Right atrium auricular region (tissue), 2 donors: Measurements from ENCODE around the gene ZNF548. TPM values are rescaled to one million over a fixed set of nuclear protein-coding genes. Genes with fewer than 3 reads are reported as not detected.

Experiments used
- DNase-seq: peaks from one replicate; pipeline ENCODE4 v3.0.0-alpha.2; 2019; ENCODE audit warnings: low spot score
- H3K27ac ChIP-seq, 2 donors: fragments of 200-600 bp; sonication (generic); 1 replicate in 1 of 2; 2 replicates in 1 of 2; pipeline ENCODE4 v1.5.1; 2016 to 2019
- H3K27me3 ChIP-seq, 2 donors: fragments of 200-600 bp; sonication (generic); one replicate each; pipeline versions ENCODE4 v1.5.1 to v1.6.0; 2017 to 2019
- H3K36me3 ChIP-seq: fragments of 200-600 bp; sonication (generic); one replicate; pipeline ENCODE4 v1.5.1; 2016
- H3K4me1 ChIP-seq, 2 donors: fragments of 200-600 bp; sonication (generic); one replicate each; pipeline versions ENCODE4 v1.5.1 to v1.6.0; 2017 to 2019
- H3K4me3 ChIP-seq, 2 donors: fragments of 200-600 bp; sonication (generic); 1 replicate in 1 of 2; 2 replicates in 1 of 2; pipeline ENCODE4 v1.5.1; 2017 to 2019; ENCODE audit warnings: mild to moderate bottlenecking in 1 of 2, moderate library complexity in 1 of 2
- H3K9me3 ChIP-seq, 2 donors: fragments of 200-600 bp; sonication (generic); one replicate each; pipeline ENCODE4 v1.5.1; 2019
- total RNA-seq, 2 donors: library from RNA; depleted of rRNA; stranded (reverse); fragments of >200 nt; gene quantifications; one replicate each; pipeline ENCODE4 v1.1.0, GENCODE V29; 2016
- TF ChIP-seq, protein P1 (sequence below), 2 donors: fragments of 200-600 bp; sonication (generic); IDR thresholded peaks; one replicate each; pipeline ENCODE4 v1.5.1; 2019; ENCODE audit warnings: antibody characterized with exemption in 2 of 2

ZNF548 gene
- 10 to 100 TPM; 11.1 to 18.3 TPM for total RNA-seq

DNA sequence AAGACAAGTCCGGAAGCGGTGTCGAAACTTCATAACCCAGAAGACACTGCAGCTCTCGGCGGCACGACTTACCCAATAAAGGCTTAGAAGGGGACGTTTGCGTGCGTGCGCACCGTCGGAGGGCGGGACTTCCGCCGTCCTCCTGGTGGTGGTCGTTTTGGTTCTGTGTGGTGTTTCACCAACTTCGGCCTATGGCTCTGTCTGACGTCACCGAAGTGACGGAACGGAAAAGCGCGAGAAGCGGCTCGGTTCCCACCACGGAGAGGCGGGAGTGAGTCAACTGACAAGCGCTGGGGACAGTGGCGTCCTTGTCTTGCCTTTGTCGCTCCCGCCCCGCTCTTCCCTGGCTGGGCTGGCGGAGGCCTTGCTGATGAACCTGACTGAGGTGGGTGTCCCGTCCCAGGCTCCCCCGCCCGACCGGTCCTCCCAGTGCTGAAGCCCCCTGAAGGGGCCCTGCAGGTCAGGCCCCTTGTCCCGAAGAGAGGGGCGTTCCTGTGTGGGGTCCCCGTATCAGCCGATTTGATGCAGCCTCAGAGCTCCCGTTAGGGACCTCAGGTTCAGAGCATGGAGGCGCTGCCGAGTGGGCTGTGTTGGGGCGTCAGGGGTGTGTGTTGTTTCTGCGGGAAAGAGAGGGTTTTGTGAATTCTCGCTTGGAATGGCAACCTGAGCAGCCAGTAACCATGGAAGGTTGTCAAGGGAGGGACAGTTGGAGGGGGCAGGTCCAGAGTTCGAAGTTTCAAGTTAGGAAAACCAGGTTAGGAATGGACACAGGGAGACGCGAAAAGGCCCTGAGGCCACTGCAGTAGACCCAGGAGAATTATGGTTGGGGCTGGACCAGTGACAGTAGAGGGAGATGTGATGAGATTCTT is at the start of gene ZNF548:
Gene ZNF548, plus strand, starts transcription at position 125 of the 869 bp plus-strand sequence. Its CDS starts 246 bp downstream, at position 371.
- Histone ChIP-seq H3K9me3 (no peaks in the 10 kb centered on the region), H3K27ac (peak within 1 kb of the TSS; percentile 92 to 96), H3K36me3 (peaks cover 12% of the 10 kb centered on the region), H3K4me1 (peaks cover 0 to 18% of the 10 kb centered on the region in 2 donors), H3K27me3 (no peaks in the 10 kb centered on the region), H3K4me3 (peak within 1 kb of the TSS; percentile 82 to 92)
- TF ChIP-seq, protein P1, sequence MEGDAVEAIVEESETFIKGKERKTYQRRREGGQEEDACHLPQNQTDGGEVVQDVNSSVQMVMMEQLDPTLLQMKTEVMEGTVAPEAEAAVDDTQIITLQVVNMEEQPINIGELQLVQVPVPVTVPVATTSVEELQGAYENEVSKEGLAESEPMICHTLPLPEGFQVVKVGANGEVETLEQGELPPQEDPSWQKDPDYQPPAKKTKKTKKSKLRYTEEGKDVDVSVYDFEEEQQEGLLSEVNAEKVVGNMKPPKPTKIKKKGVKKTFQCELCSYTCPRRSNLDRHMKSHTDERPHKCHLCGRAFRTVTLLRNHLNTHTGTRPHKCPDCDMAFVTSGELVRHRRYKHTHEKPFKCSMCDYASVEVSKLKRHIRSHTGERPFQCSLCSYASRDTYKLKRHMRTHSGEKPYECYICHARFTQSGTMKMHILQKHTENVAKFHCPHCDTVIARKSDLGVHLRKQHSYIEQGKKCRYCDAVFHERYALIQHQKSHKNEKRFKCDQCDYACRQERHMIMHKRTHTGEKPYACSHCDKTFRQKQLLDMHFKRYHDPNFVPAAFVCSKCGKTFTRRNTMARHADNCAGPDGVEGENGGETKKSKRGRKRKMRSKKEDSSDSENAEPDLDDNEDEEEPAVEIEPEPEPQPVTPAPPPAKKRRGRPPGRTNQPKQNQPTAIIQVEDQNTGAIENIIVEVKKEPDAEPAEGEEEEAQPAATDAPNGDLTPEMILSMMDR (IDR thresholded peaks at IDR 0.05) = peak in 1 of 2 donors; percentile 29
- peak; percentile 99 for DNase-seq

DNA sequence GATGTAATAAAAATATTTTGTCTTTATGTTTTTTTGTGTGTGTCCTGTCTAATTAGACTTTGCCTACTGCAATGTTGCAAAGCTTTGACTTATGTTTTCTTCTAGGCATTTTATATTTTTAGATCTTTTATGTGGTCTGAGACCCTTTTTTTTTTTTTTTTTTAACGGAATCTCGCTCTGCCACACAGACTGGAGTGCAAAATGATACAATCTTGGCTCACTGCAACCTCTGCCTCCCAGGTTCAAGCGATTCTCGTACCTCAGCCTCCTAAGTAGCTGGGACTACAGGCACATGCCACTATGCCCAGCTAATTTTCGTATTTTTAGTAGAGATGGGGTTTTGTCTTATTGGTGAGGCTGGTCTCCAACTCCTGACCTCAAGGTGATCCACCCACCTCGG is 47.1 kb upstream of the ZNF548 start:
- no peak overlapping the region for H3K4me3 ChIP-seq
- no peaks in the 10 kb centered on the region for H3K27me3 ChIP-seq
- H3K9me3 ChIP-seq = no peaks in the 10 kb centered on the region
- H3K36me3 ChIP-seq = no peaks in the 10 kb centered on the region
- no peak for DNase-seq
- no peak overlapping the region for H3K27ac ChIP-seq
- TF ChIP-seq, protein P1 (IDR thresholded peaks at IDR 0.05) = no peak
- peaks cover 0 to 14% of the 10 kb centered on the region in 2 donors for H3K4me1 ChIP-seq

DNA sequence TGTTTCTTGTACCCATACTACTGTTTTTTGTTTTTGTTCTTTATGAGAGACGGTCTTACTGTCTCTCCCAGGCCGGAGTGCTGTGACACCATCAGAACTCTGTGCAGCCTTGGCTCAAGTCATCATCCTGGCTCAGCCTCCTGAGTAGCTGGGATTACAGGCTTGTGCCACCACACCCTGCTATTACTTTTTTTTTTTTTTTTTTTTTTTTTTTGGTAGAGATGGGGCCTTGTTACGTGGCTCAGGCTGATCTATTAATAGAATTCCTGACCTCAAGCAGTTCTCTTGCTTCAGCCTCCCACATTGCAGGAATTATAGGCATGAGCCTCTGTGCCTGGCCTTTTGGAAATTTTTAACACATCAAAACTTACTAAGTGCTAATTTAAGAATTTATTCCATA is 41.5 kb upstream of the ZNF548 start:
- Histone ChIP-seq H3K4me1 (peaks cover 0 to 17% of the 10 kb centered on the region in 2 donors), H3K27ac (no peak overlapping the region), H3K9me3 (no peaks in the 10 kb centered on the region), H3K27me3 (no peaks in the 10 kb centered on the region), H3K36me3 (no peaks in the 10 kb centered on the region), H3K4me3 (no peak overlapping the region)
- TF ChIP-seq, protein P1 (IDR thresholded peaks at IDR 0.05) = no peak
- DNase-seq = no peak

DNA sequence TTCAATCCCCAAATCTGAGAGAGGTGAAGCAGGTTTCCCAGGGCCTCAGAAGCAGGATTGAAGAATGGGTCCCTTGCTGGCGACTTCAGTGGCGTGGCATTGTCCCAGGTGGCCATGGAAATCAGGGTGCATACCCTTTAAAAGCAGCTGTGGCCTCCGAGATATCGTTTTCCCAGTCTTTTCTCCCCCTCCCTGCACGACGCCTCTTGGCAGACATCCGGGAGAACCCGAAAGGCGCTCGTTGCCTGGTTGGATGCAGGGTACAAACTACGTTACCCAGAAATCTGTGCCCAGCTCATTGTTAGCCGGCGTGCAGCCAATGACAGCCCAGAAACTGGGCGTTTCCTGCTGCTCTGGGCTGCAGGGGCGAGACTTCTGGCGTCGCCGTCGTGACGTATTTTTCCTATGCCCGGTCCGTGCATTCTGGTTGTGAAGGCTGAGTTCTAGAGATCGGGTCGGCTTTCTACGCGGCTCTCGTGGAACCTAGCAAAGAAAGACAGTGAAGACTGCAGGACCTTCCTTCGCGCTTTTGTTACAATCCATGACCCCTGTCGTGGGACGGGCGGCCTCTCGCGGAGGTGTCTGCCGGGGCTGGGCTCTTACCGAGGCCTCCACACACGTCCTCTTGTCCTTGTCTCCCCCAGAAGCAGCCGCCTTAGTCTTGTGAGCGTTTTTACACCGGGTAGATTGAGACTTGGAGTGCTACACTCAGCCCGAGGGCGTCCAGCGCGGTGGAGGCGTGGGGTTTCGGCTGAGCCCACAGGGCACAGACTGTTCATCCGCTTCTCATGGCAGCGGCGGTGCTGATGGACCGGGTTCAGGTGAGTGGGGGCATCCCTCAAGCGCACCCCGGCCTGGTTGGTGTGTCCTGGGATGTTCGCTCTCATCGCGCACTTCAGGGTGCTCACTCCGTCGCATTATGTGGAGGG is 38.5 kb upstream of the ZNF548 start, which contains the start of gene ZNF304:
Gene ZNF304, plus strand, starts transcription at position 395 of the 929 bp plus-strand sequence. Its CDS starts 394 bp downstream, at position 789.
- H3K27me3 ChIP-seq = no peaks in the 10 kb centered on the region
- TF ChIP-seq, protein P1 (IDR thresholded peaks at IDR 0.05) = no peak
- peaks cover 22% of the 10 kb centered on the region for H3K36me3 ChIP-seq
- H3K9me3 ChIP-seq = peaks cover 0 to 5% of the 10 kb centered on the region in 2 donors
- peak within 1 kb of the TSS; percentile 87 to 98 for H3K4me3 ChIP-seq
- H3K4me1 ChIP-seq = peaks cover 0 to 33% of the 10 kb centered on the region in 2 donors
- peak within 1 kb of the TSS; percentile 82 to 89 for H3K27ac ChIP-seq
- peak; percentile 96 for DNase-seq

DNA sequence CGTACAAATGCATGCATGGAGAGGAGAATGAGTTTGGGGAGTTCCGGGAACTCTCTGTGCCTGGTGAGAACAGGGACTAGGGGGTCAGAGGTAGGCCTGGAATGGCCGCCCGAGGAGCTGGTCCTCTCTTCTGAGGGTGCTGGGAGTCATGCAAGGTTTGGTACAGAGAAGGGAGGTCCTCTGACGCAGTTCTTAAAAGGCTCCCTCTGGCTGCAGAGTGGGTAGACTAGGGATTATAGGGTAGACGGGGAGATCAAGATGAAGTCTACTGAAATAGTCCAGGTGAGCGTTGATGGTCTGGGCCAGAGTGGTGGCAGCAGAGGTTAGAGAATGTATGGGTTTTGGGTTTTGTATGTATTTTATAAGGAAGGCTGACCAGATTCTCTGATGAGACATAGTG is 37.8 kb upstream of the ZNF548 start:
- peaks cover 0 to 33% of the 10 kb centered on the region in 2 donors for H3K4me1 ChIP-seq
- peak overlapping the region; percentile 87 to 98 for H3K4me3 ChIP-seq
- no peaks in the 10 kb centered on the region for H3K27me3 ChIP-seq
- H3K36me3 ChIP-seq = peaks cover 29% of the 10 kb centered on the region
- H3K27ac ChIP-seq = peak overlapping the region; percentile 82 to 89
- peaks cover 0 to 13% of the 10 kb centered on the region in 2 donors for H3K9me3 ChIP-seq
- TF ChIP-seq, protein P1 (IDR thresholded peaks at IDR 0.05) = no peak
- no peak for DNase-seq
